T1000 (cell line): Measurements from ENCODE around the gene TEKTIP1.
"Not testable (repeated sequence)": the region's sequence is repeated elsewhere in the genome, so short reads cannot be mapped to it uniquely, and the experiment has no call there.

Experiments
- DNase-seq: peaks from one replicate; lab custom pipeline; 2025; ENCODE audit warnings: mixed read lengths; lab: John Stamatoyannopoulos, UW

The TEKTIP1 gene

GRCh38 chr19:3507371-3508120, 31.4 kb upstream of the TEKTIP1 start:
- DNase-seq = no peak

GRCh38 chr19:3508121-3508661, 30.8 kb upstream of the TEKTIP1 start:
- DNase-seq = not testable (repeated sequence)

- DNase-seq = no peak
Measured at GRCh38 chr19:3508771-3509535, 30.0 kb upstream of the TEKTIP1 start.

- no peak for DNase-seq
Measured at GRCh38 chr19:3509566-3509989, 29.4 kb upstream of the TEKTIP1 start.

- no peak for DNase-seq
Measured at GRCh38 chr19:3510727-3511126, 28.2 kb upstream of the TEKTIP1 start.

- no peak for DNase-seq
Measured at GRCh38 chr19:3511506-3512251, 27.3 kb upstream of the TEKTIP1 start.

GRCh38 chr19:3512562-3513228, 26.3 kb upstream of the TEKTIP1 start:
- DNase-seq = no peak

GRCh38 chr19:3513229-3514140, 25.5 kb upstream of the TEKTIP1 start:
- DNase-seq = no peak

- DNase-seq = no peak
Measured at GRCh38 chr19:3514930-3515329, 24.0 kb upstream of the TEKTIP1 start.

GRCh38 chr19:3515891-3516422, 23.0 kb upstream of the TEKTIP1 start:
- no peak for DNase-seq

- no peak for DNase-seq
Measured at GRCh38 chr19:3516675-3517207, 22.2 kb upstream of the TEKTIP1 start.

- DNase-seq = no peak
Measured at GRCh38 chr19:3517638-3518037, 21.3 kb upstream of the TEKTIP1 start.

- no peak for DNase-seq
Measured at GRCh38 chr19:3518255-3518654, 20.7 kb upstream of the TEKTIP1 start.

GRCh38 chr19:3518659-3519058, 20.3 kb upstream of the TEKTIP1 start:
- no peak for DNase-seq

GRCh38 chr19:3519126-3519525, 19.8 kb upstream of the TEKTIP1 start:
- DNase-seq = no peak

GRCh38 chr19:3520166-3521103, 18.5 kb upstream of the TEKTIP1 start:
- DNase-seq = no peak

- no peak for DNase-seq
Measured at GRCh38 chr19:3521104-3521445, 17.9 kb upstream of the TEKTIP1 start.

- no peak for DNase-seq
Measured at GRCh38 chr19:3522421-3523360, 16.3 kb upstream of the TEKTIP1 start.
